ENCODE results near the gene ACVR1.
"Not testable (repeated sequence)": the region's sequence is repeated elsewhere in the genome, so short reads cannot be mapped to it uniquely, and the experiment has no call there.

The ACVR1 gene

GRCh38 chr2:157722580-157723234, 153.4 kb downstream of the ACVR1 start:
- Histone ChIP-seq H3K9me3 (ENCODE audit: control insufficient read depth in 2 of 2, low read length in 2 of 2) (peaks cover 2 to 10% of the 10 kb centered on the region in 2 donors), H3K36me3 (ENCODE audit: control insufficient read depth in 2 of 2, insufficient read depth in 2 of 2, low read length in 2 of 2) (peaks cover 0 to 2% of the 10 kb centered on the region in 2 donors), H3K4me1 (ENCODE audit: control insufficient read depth, insufficient read depth, low read length) (no peaks in the 10 kb centered on the region), H3K27ac (ENCODE audit: low read length) (no peak overlapping the region), H3K9ac (ENCODE audit: low read length in 2 of 2) (no peak overlapping the region), H3K4me3 (ENCODE audit: low read length in 2 of 2) (no peak overlapping the region), H3K27me3 (ENCODE audit: control insufficient read depth in 1 of 2, insufficient read depth in 2 of 2, low read length in 2 of 2) (no peaks in the 10 kb centered on the region)

- Histone ChIP-seq H3K36me3 (ENCODE audit: control insufficient read depth in 2 of 2, insufficient read depth in 2 of 2, low read length in 2 of 2) (peaks cover 0 to 2% of the 10 kb centered on the region in 2 donors), H3K27ac (ENCODE audit: low read length) (no peak overlapping the region), H3K4me1 (ENCODE audit: control insufficient read depth, insufficient read depth, low read length) (no peaks in the 10 kb centered on the region), H3K27me3 (ENCODE audit: control insufficient read depth in 1 of 2, insufficient read depth in 2 of 2, low read length in 2 of 2) (no peaks in the 10 kb centered on the region), H3K4me3 (ENCODE audit: low read length in 2 of 2) (no peak overlapping the region), H3K9ac (ENCODE audit: low read length in 2 of 2) (no peak overlapping the region), H3K9me3 (ENCODE audit: control insufficient read depth in 2 of 2, low read length in 2 of 2) (peaks cover 2 to 10% of the 10 kb centered on the region in 2 donors)
Measured at GRCh38 chr2:157720504-157720903, 155.6 kb downstream of the ACVR1 start.

- not testable (repeated sequence) for H3K27me3 ChIP-seq (ENCODE audit: control insufficient read depth in 1 of 2, insufficient read depth in 2 of 2, low read length in 2 of 2); H3K4me1 ChIP-seq (ENCODE audit: control insufficient read depth, insufficient read depth, low read length); H3K9me3 ChIP-seq (ENCODE audit: control insufficient read depth in 2 of 2, low read length in 2 of 2); H3K27ac ChIP-seq (ENCODE audit: low read length); H3K9ac ChIP-seq (ENCODE audit: low read length in 2 of 2); H3K4me3 ChIP-seq (ENCODE audit: low read length in 2 of 2); H3K36me3 ChIP-seq (ENCODE audit: control insufficient read depth in 2 of 2, insufficient read depth in 2 of 2, low read length in 2 of 2)
Measured at GRCh38 chr2:157704653-157705052, 171.5 kb downstream of the ACVR1 start.

- H3K36me3 ChIP-seq (ENCODE audit: control insufficient read depth in 2 of 2, insufficient read depth in 2 of 2, low read length in 2 of 2); H3K27me3 ChIP-seq (ENCODE audit: control insufficient read depth in 1 of 2, insufficient read depth in 2 of 2, low read length in 2 of 2); H3K4me3 ChIP-seq (ENCODE audit: low read length in 2 of 2); H3K9ac ChIP-seq (ENCODE audit: low read length in 2 of 2); H3K4me1 ChIP-seq (ENCODE audit: control insufficient read depth, insufficient read depth, low read length); H3K27ac ChIP-seq (ENCODE audit: low read length); H3K9me3 ChIP-seq (ENCODE audit: control insufficient read depth in 2 of 2, low read length in 2 of 2): not testable (repeated sequence)
Measured at GRCh38 chr2:157704148-157704547, 172.0 kb downstream of the ACVR1 start.

GRCh38 chr2:157699806-157700205, 176.3 kb downstream of the ACVR1 start:
- H3K4me3 ChIP-seq (ENCODE audit: low read length in 2 of 2) = no peak overlapping the region
- H3K36me3 ChIP-seq (ENCODE audit: control insufficient read depth in 2 of 2, insufficient read depth in 2 of 2, low read length in 2 of 2) = no peaks in the 10 kb centered on the region
- H3K27me3 ChIP-seq (ENCODE audit: control insufficient read depth in 1 of 2, insufficient read depth in 2 of 2, low read length in 2 of 2) = no peaks in the 10 kb centered on the region
- no peak overlapping the region for H3K27ac ChIP-seq (ENCODE audit: low read length)
- H3K9me3 ChIP-seq (ENCODE audit: control insufficient read depth in 2 of 2, low read length in 2 of 2) = peaks cover 0 to 2% of the 10 kb centered on the region in 2 donors
- H3K9ac ChIP-seq (ENCODE audit: low read length in 2 of 2) = no peak overlapping the region
- H3K4me1 ChIP-seq (ENCODE audit: control insufficient read depth, insufficient read depth, low read length) = no peaks in the 10 kb centered on the region

- Histone ChIP-seq H3K9me3 (ENCODE audit: control insufficient read depth in 2 of 2, low read length in 2 of 2) (peaks cover 0 to 2% of the 10 kb centered on the region in 2 donors), H3K9ac (ENCODE audit: low read length in 2 of 2) (no peak overlapping the region), H3K36me3 (ENCODE audit: control insufficient read depth in 2 of 2, insufficient read depth in 2 of 2, low read length in 2 of 2) (no peaks in the 10 kb centered on the region), H3K27me3 (ENCODE audit: control insufficient read depth in 1 of 2, insufficient read depth in 2 of 2, low read length in 2 of 2) (no peaks in the 10 kb centered on the region), H3K4me3 (ENCODE audit: low read length in 2 of 2) (no peak overlapping the region), H3K4me1 (ENCODE audit: control insufficient read depth, insufficient read depth, low read length) (no peaks in the 10 kb centered on the region), H3K27ac (ENCODE audit: low read length) (no peak overlapping the region)
Measured at GRCh38 chr2:157699009-157699408, 177.1 kb downstream of the ACVR1 start.

GRCh38 chr2:157698430-157698829, 177.7 kb downstream of the ACVR1 start:
- H3K36me3 ChIP-seq (ENCODE audit: control insufficient read depth in 2 of 2, insufficient read depth in 2 of 2, low read length in 2 of 2) = no peaks in the 10 kb centered on the region

GRCh38 chr2:157696036-157696435, 180.1 kb downstream of the ACVR1 start:
- Histone ChIP-seq H3K27ac (ENCODE audit: low read length) (no peak overlapping the region), H3K4me3 (ENCODE audit: low read length in 2 of 2) (no peak overlapping the region), H3K4me1 (ENCODE audit: control insufficient read depth, insufficient read depth, low read length) (no peaks in the 10 kb centered on the region), H3K27me3 (ENCODE audit: control insufficient read depth in 1 of 2, insufficient read depth in 2 of 2, low read length in 2 of 2) (no peaks in the 10 kb centered on the region), H3K9ac (ENCODE audit: low read length in 2 of 2) (no peak overlapping the region), H3K9me3 (ENCODE audit: control insufficient read depth in 2 of 2, low read length in 2 of 2) (peaks cover 0 to 3% of the 10 kb centered on the region in 2 donors), H3K36me3 (ENCODE audit: control insufficient read depth in 2 of 2, insufficient read depth in 2 of 2, low read length in 2 of 2) (no peaks in the 10 kb centered on the region)

More at GRCh38 chr2:157698430-157698829, 177.7 kb downstream of the ACVR1 start:
- no peaks in the 10 kb centered on the region for H3K4me1 ChIP-seq (ENCODE audit: control insufficient read depth, insufficient read depth, low read length)
- H3K9me3 ChIP-seq (ENCODE audit: control insufficient read depth in 2 of 2, low read length in 2 of 2) = peaks cover 0 to 2% of the 10 kb centered on the region in 2 donors
- H3K27me3 ChIP-seq (ENCODE audit: control insufficient read depth in 1 of 2, insufficient read depth in 2 of 2, low read length in 2 of 2) = no peaks in the 10 kb centered on the region
- no peak overlapping the region for H3K27ac ChIP-seq (ENCODE audit: low read length)
- H3K9ac ChIP-seq (ENCODE audit: low read length in 2 of 2) = no peak overlapping the region
- H3K4me3 ChIP-seq (ENCODE audit: low read length in 2 of 2) = no peak overlapping the region

- H3K27me3 ChIP-seq (ENCODE audit: control insufficient read depth in 1 of 2, insufficient read depth in 2 of 2, low read length in 2 of 2) = no peaks in the 10 kb centered on the region
- no peak overlapping the region for H3K4me3 ChIP-seq (ENCODE audit: low read length in 2 of 2)
- no peaks in the 10 kb centered on the region for H3K36me3 ChIP-seq (ENCODE audit: control insufficient read depth in 2 of 2, insufficient read depth in 2 of 2, low read length in 2 of 2)
- no peak overlapping the region for H3K9ac ChIP-seq (ENCODE audit: low read length in 2 of 2)
- peaks cover 0 to 3% of the 10 kb centered on the region in 2 donors for H3K9me3 ChIP-seq (ENCODE audit: control insufficient read depth in 2 of 2, low read length in 2 of 2)
- no peaks in the 10 kb centered on the region for H3K4me1 ChIP-seq (ENCODE audit: control insufficient read depth, insufficient read depth, low read length)
- no peak overlapping the region for H3K27ac ChIP-seq (ENCODE audit: low read length)
Measured at GRCh38 chr2:157692768-157693167, 183.4 kb downstream of the ACVR1 start.

- Histone ChIP-seq H3K9me3 (ENCODE audit: control insufficient read depth in 2 of 2, low read length in 2 of 2) (peaks cover 0 to 3% of the 10 kb centered on the region in 2 donors), H3K36me3 (ENCODE audit: control insufficient read depth in 2 of 2, insufficient read depth in 2 of 2, low read length in 2 of 2) (no peaks in the 10 kb centered on the region), H3K27ac (ENCODE audit: low read length) (no peak overlapping the region), H3K27me3 (ENCODE audit: control insufficient read depth in 1 of 2, insufficient read depth in 2 of 2, low read length in 2 of 2) (no peaks in the 10 kb centered on the region), H3K9ac (ENCODE audit: low read length in 2 of 2) (no peak overlapping the region), H3K4me1 (ENCODE audit: control insufficient read depth, insufficient read depth, low read length) (no peaks in the 10 kb centered on the region), H3K4me3 (ENCODE audit: low read length in 2 of 2) (no peak overlapping the region)
Measured at GRCh38 chr2:157691695-157692094, 184.4 kb downstream of the ACVR1 start.

GRCh38 chr2:157691131-157691530, 185.0 kb downstream of the ACVR1 start:
- H3K9ac ChIP-seq (ENCODE audit: low read length in 2 of 2) = no peak overlapping the region
- no peaks in the 10 kb centered on the region for H3K4me1 ChIP-seq (ENCODE audit: control insufficient read depth, insufficient read depth, low read length)
- H3K27me3 ChIP-seq (ENCODE audit: control insufficient read depth in 1 of 2, insufficient read depth in 2 of 2, low read length in 2 of 2) = no peaks in the 10 kb centered on the region
- H3K36me3 ChIP-seq (ENCODE audit: control insufficient read depth in 2 of 2, insufficient read depth in 2 of 2, low read length in 2 of 2) = no peaks in the 10 kb centered on the region
- no peak overlapping the region for H3K4me3 ChIP-seq (ENCODE audit: low read length in 2 of 2)
- H3K27ac ChIP-seq (ENCODE audit: low read length) = no peak overlapping the region
- peaks cover 0 to 3% of the 10 kb centered on the region in 2 donors for H3K9me3 ChIP-seq (ENCODE audit: control insufficient read depth in 2 of 2, low read length in 2 of 2)

All from stomach smooth muscle (tissue), 2 donors.